ENCODE results near the gene SRP14.
"Not testable (repeated sequence)": the region's sequence is repeated elsewhere in the genome, so short reads cannot be mapped to it uniquely, and the experiment has no call there.

SRP14 gene

DNA sequence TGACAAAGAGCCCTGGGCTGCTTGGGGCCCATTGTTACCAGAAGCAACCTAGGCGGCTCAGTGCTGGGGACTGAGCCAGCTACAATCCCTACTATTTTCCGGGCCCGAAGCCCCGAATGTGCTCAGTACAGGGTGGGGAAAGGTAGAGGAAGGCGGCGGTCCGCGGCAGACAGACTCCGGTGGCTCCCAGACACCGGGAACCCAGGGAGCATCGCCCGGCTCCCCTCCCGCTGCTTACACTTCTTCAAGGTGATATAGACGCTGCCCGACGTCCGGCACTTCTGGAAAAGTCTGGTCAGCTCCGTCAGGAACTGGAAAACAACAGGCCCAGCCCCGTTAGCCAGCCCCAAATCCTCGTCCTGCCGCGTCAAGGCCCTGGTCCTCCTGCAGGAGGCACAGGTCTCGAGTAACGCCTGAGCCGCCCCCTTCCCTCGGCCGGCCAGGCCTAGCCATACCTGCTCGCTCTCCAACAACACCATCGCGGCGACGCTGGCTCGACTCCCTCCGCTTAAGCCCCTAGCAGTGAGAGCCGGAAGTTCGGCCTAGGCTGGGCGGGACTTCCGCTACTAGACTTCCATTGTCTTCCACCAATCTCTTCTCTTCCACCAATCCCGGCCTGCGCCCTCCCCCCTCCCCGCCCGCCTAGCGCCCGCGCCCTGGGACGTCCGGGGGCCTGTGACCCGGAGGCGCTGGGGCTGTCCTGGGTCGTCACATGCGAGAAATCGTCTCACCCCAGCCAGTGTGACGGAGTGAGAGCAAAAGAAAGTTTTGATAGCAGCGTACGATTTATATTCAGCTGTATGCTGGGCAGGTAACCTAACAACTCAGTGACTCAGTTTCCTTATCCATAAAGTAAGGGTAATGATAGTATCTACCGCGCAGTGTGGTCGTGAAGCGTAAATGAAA lies at the start of gene SRP14:
Gene SRP14, minus strand, starts transcription at position 544 of the 906 bp plus-strand sequence. Its CDS starts 65 bp downstream, at position 479.
- in situ Hi-C loops (cut with HindIII; ENCODE audit: low sequenced_read_pairs) = no loop called here

GRCh38 chr15:40087991-40088928 lies 49.3 kb upstream of the SRP14 start:
- in situ Hi-C loops (cut with HindIII; ENCODE audit: low sequenced_read_pairs) = no loop called here

- in situ Hi-C loops (cut with HindIII; ENCODE audit: low sequenced_read_pairs) = no loop called here
Observed at GRCh38 chr15:40087068-40087810, 48.3 kb upstream of the SRP14 start.

GRCh38 chr15:40085266-40085665 lies 46.3 kb upstream of the SRP14 start:
- in situ Hi-C loops (cut with HindIII; ENCODE audit: low sequenced_read_pairs) = no loop called here

- in situ Hi-C loops (cut with HindIII; ENCODE audit: low sequenced_read_pairs) = no loop called here
Observed at GRCh38 chr15:40084650-40085049, 45.7 kb upstream of the SRP14 start.

- in situ Hi-C loops (cut with HindIII; ENCODE audit: low sequenced_read_pairs) = no loop called here
Observed at GRCh38 chr15:40082195-40082883, 43.4 kb upstream of the SRP14 start.

GRCh38 chr15:40081691-40082194 lies 42.8 kb upstream of the SRP14 start:
- in situ Hi-C loops (cut with HindIII; ENCODE audit: low sequenced_read_pairs) = no loop called here

DNA sequence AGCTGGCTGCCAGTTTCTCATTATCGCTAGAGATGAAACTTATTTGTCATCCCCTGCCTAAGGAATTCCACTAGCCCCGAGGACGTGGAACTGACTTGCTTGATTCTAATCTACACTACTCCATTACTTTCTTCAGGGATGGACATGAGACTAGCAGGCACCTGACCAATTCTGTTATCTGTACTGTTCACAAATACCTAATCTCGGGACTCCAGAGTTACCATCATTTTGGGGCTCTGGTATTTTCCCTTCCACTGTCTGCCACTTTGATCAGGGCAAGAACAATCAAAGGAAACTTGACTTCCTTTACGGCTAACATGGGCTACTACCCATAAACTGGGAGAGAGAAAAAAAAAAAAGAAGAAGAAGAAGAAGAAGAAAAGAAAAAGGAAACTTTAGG lies 41.9 kb upstream of the SRP14 start:
- in situ Hi-C loops (cut with HindIII; ENCODE audit: low sequenced_read_pairs) = no loop called here

DNA sequence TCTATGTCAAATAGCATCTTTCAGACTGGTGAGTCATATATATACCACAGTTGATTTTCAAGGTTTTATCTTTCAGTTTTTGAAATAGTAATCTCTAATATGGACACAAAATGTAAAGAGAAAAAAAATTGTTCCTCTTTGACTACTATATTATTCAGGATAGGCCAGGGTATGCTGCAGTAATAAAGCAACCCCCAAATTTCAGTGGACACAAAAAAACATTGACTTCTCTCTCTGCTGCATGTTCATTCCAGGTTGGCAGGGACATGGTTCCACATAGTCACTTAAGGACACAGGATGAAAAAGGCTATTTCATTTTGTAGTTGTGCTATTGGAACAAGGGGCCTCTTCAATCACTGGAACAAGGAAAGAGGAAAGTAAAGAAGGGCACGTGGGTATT lies 41.1 kb upstream of the SRP14 start:
- in situ Hi-C loops (cut with HindIII; ENCODE audit: low sequenced_read_pairs) = no loop called here

DNA sequence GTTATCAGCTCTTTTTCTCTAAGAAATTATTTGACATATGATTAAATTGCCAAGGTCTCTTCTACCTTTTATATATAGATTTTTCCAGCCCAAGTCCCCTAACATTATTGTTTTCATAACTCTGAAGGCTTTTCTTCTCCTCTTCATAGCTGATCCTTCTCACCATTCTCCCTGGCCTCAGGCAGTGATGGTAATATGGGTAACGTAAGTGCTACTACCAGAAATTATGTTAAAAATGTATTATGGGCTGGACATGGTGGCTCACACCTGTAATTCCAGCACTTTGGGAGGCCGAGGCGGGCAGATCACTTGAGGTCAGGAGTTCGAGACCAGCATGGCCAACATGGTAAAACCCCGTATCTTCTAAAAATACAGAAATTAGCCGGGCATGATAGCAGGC lies 40.5 kb upstream of the SRP14 start:
- in situ Hi-C loops (cut with HindIII; ENCODE audit: low sequenced_read_pairs) = no loop called here

- in situ Hi-C loops (cut with HindIII; ENCODE audit: low sequenced_read_pairs) = no loop called here
Observed at GRCh38 chr15:40075298-40076044, 36.5 kb upstream of the SRP14 start.

GRCh38 chr15:40074656-40075055 lies 35.7 kb upstream of the SRP14 start:
- in situ Hi-C loops (cut with HindIII; ENCODE audit: low sequenced_read_pairs) = not testable (repeated sequence)

DNA sequence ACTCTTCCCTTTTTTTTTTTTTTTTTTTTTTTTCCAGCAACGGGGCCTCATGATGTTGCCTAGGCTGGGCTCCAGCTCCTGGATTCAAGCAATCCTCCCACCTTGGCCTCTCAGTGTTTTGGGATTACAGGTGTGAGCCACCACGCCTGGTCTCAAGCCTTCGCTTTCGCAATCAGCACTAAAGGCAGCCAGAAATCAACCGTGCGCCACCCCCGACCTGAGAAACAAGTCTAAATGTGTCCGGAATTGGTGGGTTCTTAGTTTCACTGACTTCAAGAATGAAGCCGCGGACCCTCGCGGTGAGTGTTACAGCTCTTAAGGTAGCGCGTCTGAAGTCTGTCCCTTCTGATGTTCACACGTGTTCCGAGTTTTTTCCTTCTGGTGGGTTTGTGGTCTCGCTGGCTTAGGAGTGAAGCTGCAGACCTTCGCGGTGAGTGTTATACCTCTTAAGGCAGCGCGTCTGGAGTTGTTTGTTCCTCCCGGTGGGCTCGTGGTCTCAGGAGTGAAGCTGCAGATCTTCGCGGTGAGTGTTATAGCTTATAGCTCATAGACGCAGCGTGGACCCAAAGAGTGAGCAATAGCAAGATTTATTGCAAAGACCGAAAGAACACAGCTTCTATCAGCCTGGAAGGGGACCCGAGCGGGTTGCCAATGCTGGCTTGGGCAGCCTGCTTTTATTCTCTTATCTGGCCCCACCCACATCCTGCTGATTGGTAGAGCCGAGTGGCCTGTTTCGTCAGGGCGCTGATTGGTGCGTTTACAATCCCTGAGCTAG lies 34.9 kb upstream of the SRP14 start:
- in situ Hi-C loops (cut with HindIII; ENCODE audit: low sequenced_read_pairs) = not testable (repeated sequence)

DNA sequence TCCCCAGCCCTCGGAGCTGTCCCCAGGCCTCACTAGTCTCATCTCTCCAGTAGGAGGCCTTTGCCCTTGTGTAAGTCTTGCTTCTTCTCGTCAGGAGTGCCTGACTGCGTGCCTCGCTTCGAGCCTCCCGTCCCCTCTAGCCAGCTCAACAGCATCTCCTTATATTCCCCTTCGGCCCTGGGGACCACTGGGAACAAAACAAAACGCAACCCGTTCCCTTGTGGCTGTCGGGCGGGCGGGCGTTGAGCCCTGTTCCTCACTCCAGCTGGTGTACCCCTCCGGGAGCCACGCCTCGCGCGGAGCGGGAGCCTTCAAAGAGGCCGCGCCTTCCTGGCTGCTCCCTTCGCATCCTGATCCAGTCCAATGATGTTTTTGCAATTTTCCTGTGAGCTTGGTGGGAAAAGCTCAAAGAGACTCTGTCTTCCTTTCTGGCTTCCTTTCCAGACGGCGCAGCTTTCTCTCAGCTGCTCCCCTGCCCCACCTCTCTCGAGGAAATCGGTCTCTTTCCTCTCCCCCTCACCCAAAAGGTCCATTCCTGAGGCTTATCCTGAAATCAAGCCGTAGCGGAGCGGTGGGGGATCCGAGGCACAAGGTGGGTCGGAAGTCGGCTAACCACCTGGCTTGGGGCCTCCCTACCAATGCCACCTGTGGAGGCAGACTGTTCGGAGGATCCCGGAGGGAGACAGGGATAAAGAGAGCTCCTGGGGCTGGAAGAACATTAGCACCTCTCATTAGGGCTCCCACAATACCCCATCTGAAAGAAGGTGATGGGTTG lies 33.4 kb upstream of the SRP14 start:
- in situ Hi-C loops (cut with HindIII; ENCODE audit: low sequenced_read_pairs) = no loop called here

- in situ Hi-C loops (cut with HindIII; ENCODE audit: low sequenced_read_pairs) = no loop called here
Observed at GRCh38 chr15:40070608-40071218, 31.7 kb upstream of the SRP14 start.

GRCh38 chr15:40070166-40070557 lies 31.2 kb upstream of the SRP14 start:
- in situ Hi-C loops (cut with HindIII; ENCODE audit: low sequenced_read_pairs) = no loop called here
